Memory B cell (primary cell): ENCODE data around the gene SORCS2.

ENCODE experiments used
- ATAC-seq: fragments of 150-1000 bp; cut with Tn5 transposase; 2 replicates; pipeline ENCODE4 v1.10.0; 2021; ENCODE audit warnings: low read depth, mild to moderate bottlenecking, moderate library complexity
- DNase-seq, 2 donors: peaks; one replicate each; pipeline ENCODE4 v3.0.0; 2022; ENCODE audit warnings: low spot score in 2 of 2
- H3K27ac Mint-ChIP-seq: one replicate; pipeline ENCODE4 v1.8.0; 2022; ENCODE audit warnings: mild to moderate bottlenecking, moderate library complexity, mixed read lengths
- H3K27me3 Mint-ChIP-seq: one replicate; pipeline ENCODE4 v1.8.0; 2022; ENCODE audit warnings: mixed read lengths
- H3K36me3 Mint-ChIP-seq: one replicate; pipeline ENCODE4 v1.8.0; 2022; ENCODE audit warnings: mild to moderate bottlenecking, mixed read lengths
- H3K4me1 Mint-ChIP-seq: one replicate; pipeline ENCODE4 v1.8.0; 2022; ENCODE audit warnings: mixed read lengths
- H3K4me3 Mint-ChIP-seq: one replicate; pipeline ENCODE4 v1.8.0; 2022; ENCODE audit warnings: mild to moderate bottlenecking, moderate library complexity, mixed read lengths
- H3K9me3 Mint-ChIP-seq: one replicate; pipeline ENCODE4 v1.8.0; 2022; ENCODE audit warnings: mixed read lengths

Gene SORCS2

DNA sequence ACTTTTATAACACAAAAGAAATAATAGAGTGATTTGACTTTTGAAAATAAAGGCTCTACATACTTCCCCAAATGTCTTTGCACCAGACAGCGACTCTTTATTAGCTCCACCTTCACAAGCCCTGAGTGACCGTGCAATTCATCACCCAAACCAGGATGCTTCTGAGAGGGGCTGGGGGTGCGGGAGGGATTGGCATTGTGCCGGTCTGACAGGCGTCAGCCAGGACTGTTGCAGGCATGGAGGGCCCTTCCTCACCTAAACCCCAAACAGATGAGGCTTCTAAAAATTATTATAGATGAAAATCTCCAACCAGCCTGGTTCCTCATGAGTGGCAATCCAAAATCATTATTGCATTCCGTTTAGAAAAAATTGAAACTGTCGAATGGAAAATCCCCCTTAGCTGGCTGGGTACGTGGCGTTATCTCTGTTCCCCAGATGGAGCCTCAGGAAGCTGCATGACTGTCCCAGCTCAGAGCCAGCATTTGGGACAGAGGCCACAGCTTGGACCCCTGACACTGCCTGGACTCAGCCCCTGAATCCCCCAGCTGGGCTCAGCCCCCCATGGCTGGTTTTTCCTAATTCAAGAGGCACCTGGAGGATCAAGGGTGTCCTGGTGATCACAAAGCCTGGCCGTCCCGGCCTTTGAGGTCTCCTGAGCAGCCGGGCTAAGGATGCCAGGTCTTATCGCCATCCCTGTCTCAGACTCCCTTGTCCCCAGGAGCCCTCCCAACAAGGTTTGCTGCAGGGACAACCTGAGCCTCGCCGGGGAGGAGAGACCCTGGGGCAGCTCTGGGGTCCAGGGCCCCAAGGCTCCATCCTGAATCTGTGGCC lies 60.4 kb downstream of the SORCS2 start:
- Mint-ChIP-seq H3K27ac (no peak overlapping the region), H3K9me3 (peaks cover 2% of the 10 kb centered on the region), H3K36me3 (no peaks in the 10 kb centered on the region), H3K4me3 (no peak overlapping the region), H3K27me3 (peaks cover 8% of the 10 kb centered on the region), H3K4me1 (peaks cover 3% of the 10 kb centered on the region)
- DNase-seq: no peak
- no peak for ATAC-seq

- DNase-seq (no peak), ATAC-seq (no peak)
- Mint-ChIP-seq H3K9me3 (peaks cover 2% of the 10 kb centered on the region), H3K36me3 (no peaks in the 10 kb centered on the region), H3K27me3 (peaks cover 10% of the 10 kb centered on the region), H3K27ac (no peak overlapping the region), H3K4me3 (no peak overlapping the region), H3K4me1 (peaks cover 3% of the 10 kb centered on the region)
Measured at GRCh38 chr4:7253341-7253700, 61.0 kb downstream of the SORCS2 start.

GRCh38 chr4:7253837-7254236 lies 61.5 kb downstream of the SORCS2 start:
- peaks cover 3% of the 10 kb centered on the region for H3K4me1 Mint-ChIP-seq
- ATAC-seq: no peak
- H3K9me3 Mint-ChIP-seq: peaks cover 2% of the 10 kb centered on the region
- DNase-seq: no peak
- no peak overlapping the region for H3K4me3 Mint-ChIP-seq
- H3K27ac Mint-ChIP-seq: no peak overlapping the region
- no peaks in the 10 kb centered on the region for H3K36me3 Mint-ChIP-seq
- peaks cover 12% of the 10 kb centered on the region for H3K27me3 Mint-ChIP-seq

- ATAC-seq (no peak), DNase-seq (no peak)
- Mint-ChIP-seq H3K27ac (no peak overlapping the region), H3K27me3 (peaks cover 16% of the 10 kb centered on the region), H3K4me1 (peaks cover 3% of the 10 kb centered on the region), H3K36me3 (no peaks in the 10 kb centered on the region), H3K4me3 (no peak overlapping the region), H3K9me3 (peaks cover 4% of the 10 kb centered on the region)
Measured at GRCh38 chr4:7254736-7255487, 62.6 kb downstream of the SORCS2 start.

DNA sequence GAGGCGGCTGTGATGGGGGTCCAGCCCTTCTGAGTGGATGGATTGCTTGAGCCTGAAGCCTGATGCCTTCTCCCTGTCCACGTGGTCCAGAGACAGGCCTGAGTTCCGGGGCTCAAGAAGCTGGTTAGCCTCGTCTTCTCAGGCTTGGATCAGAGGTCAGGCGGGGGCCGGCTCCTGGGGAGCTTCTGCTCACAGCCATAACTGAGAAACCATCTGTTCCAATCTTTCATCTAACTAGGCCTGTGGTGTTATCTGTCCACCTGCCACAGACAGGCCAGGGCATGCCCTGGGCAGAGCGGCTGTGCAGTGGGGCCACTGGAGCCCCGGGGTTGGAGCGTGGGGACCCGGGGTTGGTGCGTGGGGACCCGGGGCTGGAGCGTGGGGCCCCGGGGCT lies 63.1 kb downstream of the SORCS2 start:
- H3K27me3 Mint-ChIP-seq: peaks cover 18% of the 10 kb centered on the region
- H3K4me3 Mint-ChIP-seq: no peak overlapping the region
- H3K36me3 Mint-ChIP-seq: no peaks in the 10 kb centered on the region
- DNase-seq (no peak), ATAC-seq (no peak)
- peaks cover 3% of the 10 kb centered on the region for H3K4me1 Mint-ChIP-seq
- no peak overlapping the region for H3K27ac Mint-ChIP-seq
- peaks cover 4% of the 10 kb centered on the region for H3K9me3 Mint-ChIP-seq

DNA sequence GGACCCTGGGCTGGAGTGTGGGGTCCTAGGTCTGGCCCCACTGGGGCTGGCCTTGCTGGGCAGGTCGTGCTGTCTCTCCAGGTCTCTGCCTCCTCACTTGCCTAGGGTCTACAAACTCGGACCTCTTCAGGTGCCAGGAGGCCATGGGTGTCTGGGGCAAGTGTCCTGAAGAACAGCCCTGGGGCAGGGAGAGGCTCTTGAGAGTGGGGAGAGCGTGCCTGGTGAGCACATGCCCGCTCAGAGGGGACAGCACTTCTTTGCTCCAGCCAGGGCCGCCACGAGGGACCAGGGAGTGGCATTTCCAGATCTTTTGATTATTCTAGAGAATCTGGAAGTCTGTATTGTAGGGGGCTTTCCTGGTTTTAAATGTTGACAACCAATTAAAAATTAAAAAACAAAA lies 63.7 kb downstream of the SORCS2 start:
- Mint-ChIP-seq H3K27me3 (peaks cover 20% of the 10 kb centered on the region), H3K36me3 (no peaks in the 10 kb centered on the region), H3K4me1 (peaks cover 3% of the 10 kb centered on the region), H3K9me3 (peaks cover 4% of the 10 kb centered on the region), H3K4me3 (no peak overlapping the region), H3K27ac (no peak overlapping the region)
- ATAC-seq (no peak), DNase-seq (no peak)

DNA sequence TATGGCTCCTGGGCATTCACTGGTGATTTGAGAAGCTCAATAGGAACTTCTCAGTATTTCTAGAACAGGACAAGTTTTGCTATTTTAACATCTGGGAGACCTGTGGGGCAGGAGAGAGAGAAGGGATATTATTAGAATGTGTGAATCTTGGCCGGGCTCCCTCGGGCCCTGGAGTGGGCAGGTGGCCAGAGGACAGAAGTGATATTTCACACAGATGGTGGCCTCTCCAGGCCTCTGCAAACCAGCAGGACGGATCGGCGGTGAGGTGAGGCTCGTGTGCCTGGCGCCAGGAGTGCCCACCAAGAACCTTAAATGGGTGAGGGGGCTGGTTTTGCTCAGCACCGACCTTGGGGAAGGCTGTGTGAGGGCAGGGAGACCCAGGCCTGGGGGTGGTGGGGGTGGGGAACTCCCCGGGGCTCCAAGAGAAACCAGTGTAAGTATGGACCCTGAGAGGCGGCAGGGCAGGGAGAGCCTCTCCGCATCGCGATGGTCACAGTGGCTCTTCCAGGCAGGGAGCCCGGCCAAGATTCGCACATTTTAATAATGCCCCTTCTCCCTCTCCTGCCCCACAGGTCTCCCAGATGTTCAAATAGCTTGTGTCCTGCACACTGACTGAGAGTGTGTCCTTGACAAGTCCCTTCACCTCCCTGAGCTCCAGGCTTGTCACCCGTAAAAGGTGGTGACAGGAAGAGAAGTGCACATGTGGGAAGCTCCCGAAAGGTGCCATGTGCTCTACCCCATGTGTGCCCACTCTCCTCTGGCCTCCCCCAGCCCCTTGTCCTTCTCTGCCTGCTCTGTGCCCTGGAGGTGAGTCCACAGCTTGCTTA lies 64.9 kb downstream of the SORCS2 start:
- no peak for ATAC-seq
- H3K27ac Mint-ChIP-seq: no peak overlapping the region
- no peak for DNase-seq
- H3K9me3 Mint-ChIP-seq: peaks cover 4% of the 10 kb centered on the region
- H3K36me3 Mint-ChIP-seq: no peaks in the 10 kb centered on the region
- H3K4me3 Mint-ChIP-seq: no peak overlapping the region
- H3K27me3 Mint-ChIP-seq: peaks cover 16% of the 10 kb centered on the region
- H3K4me1 Mint-ChIP-seq: peaks cover 3% of the 10 kb centered on the region

GRCh38 chr4:7259039-7259438 lies 66.7 kb downstream of the SORCS2 start:
- Mint-ChIP-seq H3K27ac (no peak overlapping the region), H3K36me3 (no peaks in the 10 kb centered on the region), H3K27me3 (peaks cover 19% of the 10 kb centered on the region), H3K9me3 (peaks cover 4% of the 10 kb centered on the region), H3K4me1 (peaks cover 3% of the 10 kb centered on the region), H3K4me3 (no peak overlapping the region)
- DNase-seq (no peak), ATAC-seq (no peak)

DNA sequence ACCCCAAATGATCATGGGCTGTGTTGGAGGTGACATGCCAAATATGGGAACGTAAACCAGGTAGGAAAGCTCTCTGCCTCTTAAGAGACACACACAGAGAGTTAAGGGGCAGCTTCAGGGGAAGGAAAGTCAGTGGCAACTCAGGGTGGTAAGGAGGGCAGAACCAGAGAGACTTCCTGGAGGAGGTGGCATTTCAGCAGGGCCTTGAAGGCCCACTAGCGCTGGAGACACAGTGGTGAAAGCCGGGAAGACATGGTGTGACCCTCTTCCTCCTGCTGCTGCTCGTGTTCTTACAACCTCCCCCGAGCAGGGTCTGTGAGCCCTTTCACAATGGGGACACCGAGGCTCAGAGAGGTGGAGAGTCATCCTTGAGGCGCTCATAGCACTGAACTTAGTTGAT lies 68.2 kb downstream of the SORCS2 start:
- H3K4me1 Mint-ChIP-seq: no peaks in the 10 kb centered on the region

DNA sequence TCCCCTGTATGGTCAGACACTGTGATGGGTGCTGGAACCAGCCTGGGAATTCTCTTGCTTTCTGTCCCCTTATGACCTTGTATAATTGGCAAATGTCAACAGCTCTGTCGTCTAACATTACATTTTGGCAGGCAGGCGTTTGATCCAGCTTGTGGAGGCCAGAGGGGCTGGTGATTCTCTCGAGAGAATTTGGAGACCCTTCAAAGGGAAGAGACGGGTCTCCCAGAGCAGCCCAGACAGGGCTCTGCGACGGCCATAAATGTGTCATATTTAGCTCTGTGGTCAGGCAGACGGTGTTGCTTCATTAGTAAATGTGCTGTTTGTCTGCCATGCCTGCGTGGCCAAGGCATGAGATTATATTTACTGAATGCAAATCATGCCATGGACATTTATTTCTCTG lies 68.7 kb downstream of the SORCS2 start:
- H3K4me1 Mint-ChIP-seq: no peaks in the 10 kb centered on the region
- peaks cover 2% of the 10 kb centered on the region for H3K9me3 Mint-ChIP-seq
- DNase-seq (no peak), ATAC-seq (no peak)
- no peaks in the 10 kb centered on the region for H3K36me3 Mint-ChIP-seq
- peaks cover 19% of the 10 kb centered on the region for H3K27me3 Mint-ChIP-seq
- H3K27ac Mint-ChIP-seq: no peak overlapping the region
- no peak overlapping the region for H3K4me3 Mint-ChIP-seq

More for the DNA sequence above, 68.2 kb downstream of the SORCS2 start:
- Mint-ChIP-seq H3K36me3 (no peaks in the 10 kb centered on the region), H3K27me3 (peaks cover 19% of the 10 kb centered on the region), H3K4me3 (no peak overlapping the region), H3K27ac (no peak overlapping the region), H3K9me3 (peaks cover 2% of the 10 kb centered on the region)
- DNase-seq: no peak
- ATAC-seq: no peak

GRCh38 chr4:7261536-7261935 lies 69.2 kb downstream of the SORCS2 start:
- H3K36me3 Mint-ChIP-seq: no peaks in the 10 kb centered on the region
- no peak overlapping the region for H3K27ac Mint-ChIP-seq
- peaks cover 19% of the 10 kb centered on the region for H3K27me3 Mint-ChIP-seq
- DNase-seq: no peak
- peaks cover 2% of the 10 kb centered on the region for H3K9me3 Mint-ChIP-seq
- no peak overlapping the region for H3K4me3 Mint-ChIP-seq
- no peaks in the 10 kb centered on the region for H3K4me1 Mint-ChIP-seq
- ATAC-seq: no peak

GRCh38 chr4:7262134-7262533 lies 69.8 kb downstream of the SORCS2 start:
- ATAC-seq (no peak), DNase-seq (no peak)
- no peaks in the 10 kb centered on the region for H3K36me3 Mint-ChIP-seq
- H3K27ac Mint-ChIP-seq: no peak overlapping the region
- no peaks in the 10 kb centered on the region for H3K4me1 Mint-ChIP-seq
- H3K4me3 Mint-ChIP-seq: no peak overlapping the region
- H3K27me3 Mint-ChIP-seq: peaks cover 19% of the 10 kb centered on the region
- peaks cover 2% of the 10 kb centered on the region for H3K9me3 Mint-ChIP-seq

- peaks cover 16% of the 10 kb centered on the region for H3K27me3 Mint-ChIP-seq
- H3K27ac Mint-ChIP-seq: no peak overlapping the region
- DNase-seq (no peak), ATAC-seq (no peak)
- H3K4me1 Mint-ChIP-seq: no peaks in the 10 kb centered on the region
- H3K4me3 Mint-ChIP-seq: no peak overlapping the region
- H3K9me3 Mint-ChIP-seq: peaks cover 2% of the 10 kb centered on the region
- H3K36me3 Mint-ChIP-seq: no peaks in the 10 kb centered on the region
Measured at GRCh38 chr4:7263166-7263565, 70.8 kb downstream of the SORCS2 start.

DNA sequence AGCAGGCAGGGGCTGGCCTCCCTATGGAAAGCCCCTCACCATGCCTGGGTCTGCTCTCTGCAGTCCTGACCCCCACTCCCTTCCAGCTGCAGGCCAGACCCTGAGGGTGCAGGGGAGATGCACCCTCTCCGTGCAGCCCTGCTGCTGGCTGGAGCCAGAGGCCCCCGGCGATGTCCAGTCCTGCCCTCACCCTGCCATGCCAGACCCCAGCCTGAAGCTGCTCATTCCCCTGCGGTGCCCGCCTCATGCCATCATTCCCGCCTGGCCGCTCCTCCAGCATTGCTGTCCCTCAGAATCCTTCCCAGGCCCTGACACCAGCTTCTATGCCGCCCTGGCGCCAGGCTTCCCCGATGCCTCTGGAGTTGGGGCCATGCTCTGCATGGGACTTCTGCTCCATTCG lies 72.4 kb downstream of the SORCS2 start:
- ATAC-seq: no peak
- H3K4me1 Mint-ChIP-seq: no peaks in the 10 kb centered on the region
- DNase-seq: no peak
- peaks cover 15% of the 10 kb centered on the region for H3K27me3 Mint-ChIP-seq
- no peaks in the 10 kb centered on the region for H3K9me3 Mint-ChIP-seq
- no peaks in the 10 kb centered on the region for H3K36me3 Mint-ChIP-seq
- H3K27ac Mint-ChIP-seq: no peak overlapping the region
- H3K4me3 Mint-ChIP-seq: no peak overlapping the region
